OCI-LY7 (cell line): ENCODE results near the gene NUDT3. TPM values are rescaled to one million over a fixed set of nuclear protein-coding genes. Genes with fewer than 3 reads are reported as not detected.

Source experiments
- BruUV-seq: library from RNA; stranded (reverse); fragments of 400-500 nt; replicated peaks from 2 replicates; lab custom pipeline; 2021; lab: Mats Ljungman, UMichigan
- CTCF ChIA-PET: fragments of 300-600 bp; sonication (Branson Sonifier 250); formaldehyde crosslinking; loops from one replicate; lab custom pipeline; 2022; ENCODE audit warnings: antibody characterized with exemption; ENCODE audit not compliant: unreplicated experiment; lab: Charles Lee
- POLR2A ChIA-PET: fragments of 300-600 bp; sonication (Branson Sonifier 250); formaldehyde crosslinking; loops from one replicate; lab custom pipeline; 2022; ENCODE audit warnings: antibody characterized with exemption; lab: Charles Lee
- DNase-seq: peaks from one replicate; pipeline ENCODE4 v3.0.0-alpha.2; 2015; ENCODE audit warnings: low spot score
- H2AFZ ChIP-seq: fragments of 200-600 bp; sonication (generic), shearing (Covaris generic); 2 replicates; pipeline ENCODE4 v1.6.1; 2014; ENCODE audit warnings: mild to moderate bottlenecking, antibody characterized with exemption, low read length, moderate library complexity
- H3K27ac ChIP-seq: fragments of 200-600 bp; sonication (generic); 2 replicates; pipeline ENCODE4 v1.5.1; 2014; ENCODE audit warnings: mixed run types, low read depth, mild to moderate bottlenecking, moderate library complexity, low read length, inconsistent platforms; ENCODE audit not compliant: poor library complexity, severe bottlenecking
- H3K36me3 ChIP-seq: fragments of 200-600 bp; sonication (generic); 2 replicates; pipeline ENCODE4 v1.6.1; 2014; ENCODE audit warnings: mild to moderate bottlenecking, antibody characterized with exemption, low read length, moderate library complexity, mixed read lengths; ENCODE audit not compliant: insufficient read depth
- H3K4me1 ChIP-seq: fragments of 200-600 bp; sonication (generic); 2 replicates; pipeline ENCODE4 v1.5.1; 2014; ENCODE audit warnings: mild to moderate bottlenecking, low read length; ENCODE audit not compliant: insufficient read depth, poor library complexity, severe bottlenecking
- H3K4me2 ChIP-seq: fragments of 200-600 bp; sonication (generic); 2 replicates; pipeline ENCODE4 v1.6.1; 2014; ENCODE audit warnings: mild to moderate bottlenecking, low read length
- H3K4me3 ChIP-seq: fragments of 200-600 bp; sonication (generic); 2 replicates; pipeline ENCODE4 v1.5.1; 2014; ENCODE audit warnings: mild to moderate bottlenecking, low read depth, low read length; ENCODE audit not compliant: poor library complexity, severe bottlenecking
- H3K79me2 ChIP-seq: fragments of 200-600 bp; sonication (generic); 2 replicates; pipeline ENCODE4 v1.6.1; 2016; ENCODE audit warnings: low read depth, mild to moderate bottlenecking, low read length, moderate library complexity, mixed read lengths; ENCODE audit not compliant: insufficient read depth
- H3K9me2 ChIP-seq: fragments of 200-600 bp; sonication (generic); 2 replicates; pipeline ENCODE4 v1.6.1; 2016; ENCODE audit warnings: mild to moderate bottlenecking, low read length, mixed read lengths; ENCODE audit not compliant: insufficient read depth
- H3K9me3 ChIP-seq: fragments of 200-600 bp; sonication (generic); 2 replicates; pipeline ENCODE4 v1.6.1; 2014; ENCODE audit warnings: mild to moderate bottlenecking, mixed run types, low read length, mixed read lengths
- H4K20me1 ChIP-seq: fragments of 200-600 bp; sonication (generic); 2 replicates; pipeline ENCODE4 v1.6.1; 2014; ENCODE audit warnings: mild to moderate bottlenecking, antibody characterized with exemption, low read length, moderate library complexity, mixed read lengths; ENCODE audit not compliant: insufficient read depth
- EZH2phosphoT487 ChIP-seq: fragments of 200-600 bp; sonication (generic); IDR thresholded peaks from 2 replicates; pipeline ENCODE4 v1.6.1; 2018; ENCODE audit warnings: low read depth, borderline replicate concordance, mild to moderate bottlenecking, mixed run types, antibody characterized with exemption, low read length, moderate library complexity, mixed read lengths
- intact Hi-C: fragments of 100-400 bp; cut with micrococcal nuclease; formaldehyde crosslinking; loops from one replicate; pipeline ENCODE4 v1.10.0; 2022; ENCODE audit not compliant: unreplicated experiment
- total RNA-seq, 2 experiments: library from RNA; depleted of rRNA in 1 of 2; stranded (reverse); fragments of >200 nt in 1 of 2; shearing (Covaris generic) in 1 of 2; gene quantifications; 2 replicates each; pipeline ENCODE4 v1.2.3, GENCODE V29; 2014 to 2022
- TF ChIP-seq, protein P1 (sequence below): fragments of 200-600 bp; sonication (generic); conservative IDR thresholded peaks from 2 replicates; pipeline ENCODE4 v1.5.1; 2014; ENCODE audit warnings: mild to moderate bottlenecking, antibody characterized with exemption, low read length, moderate library complexity, mixed read lengths

NUDT3 gene
- total RNA-seq, 2 experiments from 2014 or later, result 30.7 to 43.0 TPM

DNA sequence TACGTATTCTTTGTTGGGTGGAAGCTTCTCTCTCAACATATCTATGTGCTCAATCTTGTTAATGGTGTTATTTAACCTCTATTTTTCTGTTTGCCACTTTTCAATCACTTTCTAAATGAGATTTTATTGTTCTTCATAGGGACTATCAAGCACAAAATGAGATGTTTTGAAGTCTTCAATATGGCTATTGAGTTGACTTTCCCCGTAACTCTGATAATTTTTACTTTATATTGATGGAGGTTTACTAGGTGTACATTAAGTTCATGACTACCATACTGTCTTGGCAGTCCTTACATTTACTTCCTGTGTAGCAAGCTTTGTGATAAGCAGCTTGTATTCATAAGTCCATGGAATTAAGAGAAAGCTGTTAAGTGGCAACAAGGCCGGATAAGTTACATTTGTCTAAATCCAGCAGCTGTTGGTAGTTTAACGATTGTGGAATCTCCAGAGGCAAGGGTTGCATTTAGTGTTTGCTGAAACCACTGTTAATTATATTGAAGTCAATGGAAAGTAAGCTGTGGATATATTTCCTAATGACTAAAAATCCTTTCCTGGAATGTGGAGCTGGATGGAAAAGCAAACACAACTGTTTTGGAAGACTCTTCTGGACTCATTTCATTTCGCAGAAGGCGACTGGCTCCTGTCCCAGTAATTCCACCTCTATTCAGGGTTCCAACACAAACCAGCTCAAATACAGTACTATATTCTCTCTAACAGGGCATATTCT is 86.3 kb downstream of the NUDT3 start:
- Histone ChIP-seq H3K9me2 (no peaks in the 10 kb centered on the region), H3K4me3 (no peak overlapping the region), H3K9me3 (no peaks in the 10 kb centered on the region), H3K79me2 (peaks cover 40% of the 10 kb centered on the region; the same call in 1 of the 2 replicates), H4K20me1 (no peaks in the 10 kb centered on the region; the same call in 1 of the 2 replicates), H3K27ac (no peak overlapping the region), H3K4me2 (no peak overlapping the region), H2AFZ (no peak overlapping the region), H3K36me3 (peaks cover 6% of the 10 kb centered on the region; the same call in 1 of the 2 replicates), H3K4me1 (no peaks in the 10 kb centered on the region)
- BruUV-seq, result no TSS peak
- intact Hi-C loops, result no loop called here
- no peak for DNase-seq
- CTCF ChIA-PET, result no interaction called here
- POLR2A ChIA-PET, result interaction anchor here (0.7 to 1.5 kb wide), 3 partner anchors 24 to 84 kb away, joined by 3 read pairs; no protein-coding TSS in a partner anchor
- no peak for TF ChIP-seq EZH2phosphoT487
- TF ChIP-seq, protein P1, sequence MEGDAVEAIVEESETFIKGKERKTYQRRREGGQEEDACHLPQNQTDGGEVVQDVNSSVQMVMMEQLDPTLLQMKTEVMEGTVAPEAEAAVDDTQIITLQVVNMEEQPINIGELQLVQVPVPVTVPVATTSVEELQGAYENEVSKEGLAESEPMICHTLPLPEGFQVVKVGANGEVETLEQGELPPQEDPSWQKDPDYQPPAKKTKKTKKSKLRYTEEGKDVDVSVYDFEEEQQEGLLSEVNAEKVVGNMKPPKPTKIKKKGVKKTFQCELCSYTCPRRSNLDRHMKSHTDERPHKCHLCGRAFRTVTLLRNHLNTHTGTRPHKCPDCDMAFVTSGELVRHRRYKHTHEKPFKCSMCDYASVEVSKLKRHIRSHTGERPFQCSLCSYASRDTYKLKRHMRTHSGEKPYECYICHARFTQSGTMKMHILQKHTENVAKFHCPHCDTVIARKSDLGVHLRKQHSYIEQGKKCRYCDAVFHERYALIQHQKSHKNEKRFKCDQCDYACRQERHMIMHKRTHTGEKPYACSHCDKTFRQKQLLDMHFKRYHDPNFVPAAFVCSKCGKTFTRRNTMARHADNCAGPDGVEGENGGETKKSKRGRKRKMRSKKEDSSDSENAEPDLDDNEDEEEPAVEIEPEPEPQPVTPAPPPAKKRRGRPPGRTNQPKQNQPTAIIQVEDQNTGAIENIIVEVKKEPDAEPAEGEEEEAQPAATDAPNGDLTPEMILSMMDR, result no peak

DNA sequence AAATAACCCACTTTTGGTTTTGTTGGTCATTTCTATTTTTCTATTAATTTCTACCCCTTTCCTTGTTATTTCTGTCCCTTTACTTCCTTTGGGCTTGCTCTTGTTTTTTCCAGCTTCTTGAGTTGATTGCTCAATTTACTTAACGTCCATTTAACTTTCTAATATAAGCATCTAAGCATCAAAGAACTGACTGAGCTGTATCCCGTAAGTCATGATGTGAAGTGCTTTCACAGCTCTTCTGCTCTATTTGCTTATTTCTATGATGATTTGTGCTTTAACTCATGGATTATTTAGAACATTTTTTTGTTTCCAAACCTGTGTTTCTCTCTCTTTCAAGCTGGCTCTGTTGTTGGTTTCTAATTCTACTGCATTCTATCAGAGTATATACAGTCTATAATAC is 87.0 kb downstream of the NUDT3 start:
- TF ChIP-seq, protein P1, result no peak
- TF ChIP-seq EZH2phosphoT487, result no peak
- Histone ChIP-seq H3K79me2 (peaks cover 33% of the 10 kb centered on the region; the same call in 1 of the 2 replicates), H3K4me3 (no peak overlapping the region), H3K4me2 (no peak overlapping the region), H3K36me3 (peaks cover 6% of the 10 kb centered on the region; the same call in 1 of the 2 replicates), H3K9me3 (no peaks in the 10 kb centered on the region), H3K4me1 (peaks cover 4% of the 10 kb centered on the region), H4K20me1 (no peaks in the 10 kb centered on the region; the same call in 1 of the 2 replicates), H3K9me2 (no peaks in the 10 kb centered on the region), H3K27ac (no peak overlapping the region), H2AFZ (no peak overlapping the region)
- no TSS peak for BruUV-seq
- ChIA-PET CTCF (no interaction called here), POLR2A (interaction anchor here (0.5 to 1.5 kb wide), 4 partner anchors 16 to 89 kb away, joined by 3 to 7 read pairs (median 4); no protein-coding TSS in a partner anchor)
- intact Hi-C loops, result no loop called here
- DNase-seq, result no peak

DNA sequence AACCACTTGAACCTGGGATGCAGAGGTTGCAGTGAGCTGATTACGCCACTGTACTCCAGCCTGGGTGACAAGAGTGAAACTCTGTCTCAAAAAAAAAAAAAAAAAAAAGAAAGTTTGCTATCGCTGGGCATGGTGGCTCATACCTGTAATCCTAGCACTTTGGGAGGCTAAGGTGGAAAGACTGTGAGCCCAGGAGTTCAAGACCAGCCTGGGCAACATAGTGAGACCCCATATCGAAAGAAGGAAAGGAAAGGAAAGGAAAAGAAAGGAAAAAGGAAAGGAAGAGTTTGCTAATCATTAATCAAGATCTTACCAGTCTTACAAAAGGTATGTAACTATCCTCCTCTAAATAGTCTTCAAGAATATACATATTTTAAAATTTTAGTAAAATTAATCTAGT is 88.3 kb downstream of the NUDT3 start:
- CTCF ChIA-PET, result no interaction called here
- H3K9me3 ChIP-seq, result no peaks in the 10 kb centered on the region
- POLR2A ChIA-PET, result interaction anchor here (0.7 to 1.5 kb wide), 3 partner anchors 11 to 17 kb away, joined by 3 to 7 read pairs (median 3); no protein-coding TSS in a partner anchor
- H4K20me1 ChIP-seq, result no peaks in the 10 kb centered on the region; the same call in 1 of the 2 replicates
- H3K79me2 ChIP-seq, result peaks cover 21% of the 10 kb centered on the region; the same call in 1 of the 2 replicates
- H3K4me1 ChIP-seq, result peaks cover 7% of the 10 kb centered on the region
- intact Hi-C loops, result no loop called here
- DNase-seq, result no peak
- H3K4me2 ChIP-seq, result no peak overlapping the region
- no peaks in the 10 kb centered on the region for H3K9me2 ChIP-seq
- no TSS peak for BruUV-seq
- no peak overlapping the region for H3K27ac ChIP-seq
- H3K4me3 ChIP-seq, result no peak overlapping the region
- peaks cover 6% of the 10 kb centered on the region; the same call in 1 of the 2 replicates for H3K36me3 ChIP-seq
- TF ChIP-seq EZH2phosphoT487, result no peak
- TF ChIP-seq, protein P1, result no peak
- H2AFZ ChIP-seq, result no peak overlapping the region
